ENCODE measurements around the gene DGKD.
A peak's percentile ranks its signal among the peaks of the same experiment; 100 is the strongest.
"Not testable (repeated sequence)": the region's sequence is repeated elsewhere in the genome, so short reads cannot be mapped to it uniquely, and the experiment has no call there.

Gene DGKD

GRCh38 chr2:233395687-233396086, 41.4 kb downstream of the DGKD start:
- H3K36me3 Mint-ChIP-seq (ENCODE audit: low read depth), result peaks cover 89% of the 10 kb centered on the region
- no peak overlapping the region for H3K27ac Mint-ChIP-seq
- H3K27me3 Mint-ChIP-seq, result no peaks in the 10 kb centered on the region
- H3K4me3 Mint-ChIP-seq, result no peak overlapping the region
- H3K4me1 Mint-ChIP-seq (ENCODE audit: low read depth), result peaks cover 8% of the 10 kb centered on the region
- H3K9me3 Mint-ChIP-seq, result no peaks in the 10 kb centered on the region
- intact Hi-C loops (cut with micrococcal nuclease), result no loop called here

GRCh38 chr2:233396726-233397665, 42.7 kb downstream of the DGKD start:
- H3K9me3 Mint-ChIP-seq; H3K4me3 Mint-ChIP-seq; intact Hi-C loops (cut with micrococcal nuclease); H3K27me3 Mint-ChIP-seq; H3K4me1 Mint-ChIP-seq (ENCODE audit: low read depth): not testable (repeated sequence)
- Mint-ChIP-seq H3K27ac (peak overlapping the region; percentile 35), H3K36me3 (ENCODE audit: low read depth) (peaks cover 76% of the 10 kb centered on the region)

DNA sequence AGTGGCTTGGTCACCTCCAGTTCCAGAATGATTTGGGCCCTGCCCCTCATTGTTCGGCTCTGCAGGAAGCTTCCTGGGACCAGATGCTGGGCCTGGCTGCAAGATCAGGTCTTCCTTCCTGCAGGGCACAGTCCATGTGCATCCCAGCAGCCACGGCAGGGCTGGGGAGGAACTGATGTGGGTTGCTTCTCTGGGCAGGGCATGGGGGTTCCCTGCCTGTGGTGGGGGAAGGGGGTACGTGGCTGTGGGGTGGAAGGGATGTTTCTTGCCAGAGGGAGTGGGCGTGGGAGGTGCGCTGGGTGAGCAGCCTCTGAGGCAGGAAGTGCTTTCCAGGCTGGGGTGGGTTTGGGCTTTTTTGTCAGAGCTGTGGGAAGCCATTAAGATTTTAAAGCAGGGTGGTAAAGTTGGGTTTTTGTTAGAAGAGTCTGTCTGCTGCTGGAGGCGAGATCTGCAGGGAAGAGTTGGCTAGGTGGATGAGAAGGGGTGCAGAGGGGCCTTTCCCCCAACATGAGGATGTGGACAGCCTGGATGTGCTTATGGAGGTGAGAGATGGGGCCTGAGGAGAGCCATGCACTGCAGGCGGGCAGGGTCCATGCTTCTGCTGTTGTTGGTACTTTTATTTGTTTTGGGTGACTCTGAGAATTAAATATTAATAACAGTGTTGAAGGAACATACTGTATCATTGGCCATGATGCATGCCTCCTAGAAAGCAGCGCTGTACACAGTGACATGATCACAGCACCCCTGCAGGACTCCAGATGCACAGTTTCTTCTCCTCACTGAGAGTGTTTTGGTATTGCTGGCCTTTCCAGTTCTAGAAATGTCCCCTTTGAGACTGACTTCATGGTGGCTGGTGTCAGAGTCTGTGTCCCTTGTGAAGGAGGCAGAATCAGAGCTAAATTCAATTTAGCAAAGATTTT, 45.3 kb downstream of the DGKD start:
- Mint-ChIP-seq H3K27ac (peak overlapping the region; percentile 9), H3K4me3 (no peak overlapping the region), H3K27me3 (no peaks in the 10 kb centered on the region), H3K9me3 (no peaks in the 10 kb centered on the region), H3K36me3 (ENCODE audit: low read depth) (peaks cover 66% of the 10 kb centered on the region), H3K4me1 (ENCODE audit: low read depth) (peaks cover 14% of the 10 kb centered on the region)
- intact Hi-C loops (cut with micrococcal nuclease), result loop anchor here (5.0 kb wide), 1 partner anchor 43 kb away; no protein-coding TSS in a partner anchor

- H3K27ac Mint-ChIP-seq, result peak overlapping the region; percentile 28
- peaks cover 64% of the 10 kb centered on the region for H3K36me3 Mint-ChIP-seq (ENCODE audit: low read depth)
- no peak overlapping the region for H3K4me3 Mint-ChIP-seq
- intact Hi-C loops (cut with micrococcal nuclease), result loop anchor here (5.0 kb wide), 1 partner anchor 42 kb away; no protein-coding TSS in a partner anchor
- H3K27me3 Mint-ChIP-seq, result no peaks in the 10 kb centered on the region
- H3K4me1 Mint-ChIP-seq (ENCODE audit: low read depth), result peaks cover 17% of the 10 kb centered on the region
- H3K9me3 Mint-ChIP-seq, result no peaks in the 10 kb centered on the region
Observed at GRCh38 chr2:233400341-233400740, 46.0 kb downstream of the DGKD start.

GRCh38 chr2:233400961-233401360, 46.7 kb downstream of the DGKD start:
- intact Hi-C loops (cut with micrococcal nuclease), result loop anchor here (5.0 kb wide), 1 partner anchor 41 kb away; no protein-coding TSS in a partner anchor
- Mint-ChIP-seq H3K4me1 (ENCODE audit: low read depth) (peaks cover 17% of the 10 kb centered on the region), H3K27me3 (no peaks in the 10 kb centered on the region), H3K4me3 (no peak overlapping the region), H3K36me3 (ENCODE audit: low read depth) (peaks cover 60% of the 10 kb centered on the region), H3K27ac (peak overlapping the region; percentile 28), H3K9me3 (no peaks in the 10 kb centered on the region)

DNA sequence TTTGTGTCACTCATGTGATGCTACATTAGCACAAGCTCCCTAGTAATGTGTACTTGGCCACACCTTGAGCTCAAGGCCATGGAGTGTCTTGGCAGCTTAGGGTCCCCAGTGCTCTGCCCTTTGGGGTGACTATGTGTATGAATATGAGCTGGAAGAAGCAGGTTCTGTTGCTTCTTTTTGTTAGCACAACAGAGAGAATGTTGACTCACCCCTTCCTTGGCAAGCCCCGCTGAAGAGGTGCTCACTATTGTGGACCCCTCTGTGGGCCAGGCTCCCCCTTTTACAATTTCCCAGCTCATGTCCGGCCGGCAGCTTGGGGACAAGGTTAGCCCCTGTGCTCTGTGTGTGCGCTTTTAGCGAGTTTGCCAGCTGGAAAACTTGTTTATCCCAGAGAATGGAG, 48.1 kb downstream of the DGKD start:
- peaks cover 54% of the 10 kb centered on the region for H3K36me3 Mint-ChIP-seq (ENCODE audit: low read depth)
- H3K4me3 Mint-ChIP-seq, result no peak overlapping the region
- peaks cover 17% of the 10 kb centered on the region for H3K4me1 Mint-ChIP-seq (ENCODE audit: low read depth)
- no peak overlapping the region for H3K27ac Mint-ChIP-seq
- no peaks in the 10 kb centered on the region for H3K9me3 Mint-ChIP-seq
- intact Hi-C loops (cut with micrococcal nuclease), result loop anchor here (5.0 kb wide), 1 partner anchor 40 kb away; no protein-coding TSS in a partner anchor
- H3K27me3 Mint-ChIP-seq, result no peaks in the 10 kb centered on the region

GRCh38 chr2:233402789-233403188, 48.5 kb downstream of the DGKD start:
- intact Hi-C loops (cut with micrococcal nuclease), result loop anchor here (5.0 kb wide), 1 partner anchor 40 kb away; no protein-coding TSS in a partner anchor
- Mint-ChIP-seq H3K27me3 (no peaks in the 10 kb centered on the region), H3K9me3 (no peaks in the 10 kb centered on the region), H3K4me1 (ENCODE audit: low read depth) (peaks cover 17% of the 10 kb centered on the region), H3K4me3 (no peak overlapping the region), H3K27ac (no peak overlapping the region), H3K36me3 (ENCODE audit: low read depth) (peaks cover 50% of the 10 kb centered on the region)

GRCh38 chr2:233404222-233404621, 49.9 kb downstream of the DGKD start:
- H3K27ac Mint-ChIP-seq, result peak overlapping the region; percentile 11
- H3K36me3 Mint-ChIP-seq (ENCODE audit: low read depth), result peaks cover 44% of the 10 kb centered on the region
- H3K27me3 Mint-ChIP-seq, result no peaks in the 10 kb centered on the region
- intact Hi-C loops (cut with micrococcal nuclease), result loop anchor here (5.0 kb wide), 1 partner anchor 38 kb away; no protein-coding TSS in a partner anchor
- no peak overlapping the region for H3K4me3 Mint-ChIP-seq
- H3K4me1 Mint-ChIP-seq (ENCODE audit: low read depth), result peaks cover 21% of the 10 kb centered on the region
- H3K9me3 Mint-ChIP-seq, result no peaks in the 10 kb centered on the region

DNA sequence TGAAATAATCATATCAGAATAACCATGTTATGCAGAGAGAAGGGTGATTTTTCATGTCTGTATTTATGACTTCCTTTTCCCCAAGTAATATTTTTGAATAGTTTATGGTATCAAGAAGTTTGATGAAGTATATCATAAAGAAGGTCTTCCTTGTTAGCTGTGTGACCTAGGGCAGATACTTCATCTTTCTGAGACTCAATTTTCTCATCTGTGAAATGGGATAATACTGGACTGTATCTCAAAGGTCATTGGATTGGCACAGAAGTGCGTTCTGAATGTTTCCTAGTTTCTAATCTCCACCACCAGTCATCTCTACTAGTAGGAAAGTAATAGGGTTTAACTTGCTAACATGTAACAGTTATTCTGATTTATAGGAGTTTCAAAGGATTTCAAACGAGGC, 52.6 kb downstream of the DGKD start:
- no peaks in the 10 kb centered on the region for H3K27me3 Mint-ChIP-seq
- peaks cover 15% of the 10 kb centered on the region for H3K4me1 Mint-ChIP-seq (ENCODE audit: low read depth)
- H3K4me3 Mint-ChIP-seq, result no peak overlapping the region
- peaks cover 17% of the 10 kb centered on the region for H3K9me3 Mint-ChIP-seq
- intact Hi-C loops (cut with micrococcal nuclease), result no loop called here
- no peak overlapping the region for H3K27ac Mint-ChIP-seq
- peaks cover 51% of the 10 kb centered on the region for H3K36me3 Mint-ChIP-seq (ENCODE audit: low read depth)

GRCh38 chr2:233407771-233408181, 53.5 kb downstream of the DGKD start:
- peaks cover 55% of the 10 kb centered on the region for H3K36me3 Mint-ChIP-seq (ENCODE audit: low read depth)
- H3K27ac Mint-ChIP-seq, result no peak overlapping the region
- peaks cover 25% of the 10 kb centered on the region for H3K9me3 Mint-ChIP-seq
- no peaks in the 10 kb centered on the region for H3K27me3 Mint-ChIP-seq
- peaks cover 15% of the 10 kb centered on the region for H3K4me1 Mint-ChIP-seq (ENCODE audit: low read depth)
- no peak overlapping the region for H3K4me3 Mint-ChIP-seq
- intact Hi-C loops (cut with micrococcal nuclease), result no loop called here

- intact Hi-C loops (cut with micrococcal nuclease), result no loop called here
- no peak overlapping the region for H3K4me3 Mint-ChIP-seq
Observed at GRCh38 chr2:233408366-233409285, 54.3 kb downstream of the DGKD start.

DNA sequence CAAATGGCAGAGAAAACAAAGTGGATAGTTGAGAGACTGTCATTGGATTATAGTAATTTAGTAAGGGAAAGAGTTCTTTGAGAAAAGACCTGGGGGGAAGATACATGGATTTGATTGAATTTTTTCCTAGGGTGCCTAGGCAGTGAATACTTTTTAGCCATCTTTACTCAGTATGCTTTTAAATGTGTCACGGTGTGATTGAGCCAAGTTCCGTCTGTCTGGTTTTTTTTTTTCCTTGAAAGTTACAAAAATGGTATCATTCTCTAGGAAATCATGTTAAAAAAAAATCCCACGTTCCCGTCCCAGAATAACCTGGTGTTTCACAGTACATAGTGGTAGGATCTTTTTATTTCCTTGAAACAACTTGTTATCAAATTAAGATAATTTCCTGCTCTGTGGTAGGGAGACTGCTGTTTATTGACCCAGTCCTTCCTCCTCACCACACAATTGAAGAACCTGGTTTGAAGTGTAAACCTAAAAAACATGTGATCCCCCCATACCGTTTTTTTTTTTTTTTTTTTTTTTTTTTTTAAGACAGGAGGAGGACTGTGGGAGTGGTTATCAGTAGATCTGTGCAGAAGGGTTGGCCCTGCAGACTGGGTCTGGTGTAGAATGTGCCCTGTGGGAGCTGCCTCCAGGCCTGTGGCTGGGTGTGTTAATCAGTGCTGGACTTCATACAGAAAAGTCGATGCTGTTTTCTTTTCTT, 55.1 kb downstream of the DGKD start:
- Mint-ChIP-seq H3K36me3 (ENCODE audit: low read depth) (peaks cover 53% of the 10 kb centered on the region), H3K4me3 (no peak overlapping the region), H3K27me3 (no peaks in the 10 kb centered on the region), H3K27ac (no peak overlapping the region), H3K4me1 (ENCODE audit: low read depth) (peaks cover 21% of the 10 kb centered on the region), H3K9me3 (peaks cover 25% of the 10 kb centered on the region)
- intact Hi-C loops (cut with micrococcal nuclease), result no loop called here

More at GRCh38 chr2:233408366-233409285, 54.3 kb downstream of the DGKD start:
- Mint-ChIP-seq H3K36me3 (ENCODE audit: low read depth) (peaks cover 51% of the 10 kb centered on the region), H3K27ac (no peak overlapping the region), H3K27me3 (no peaks in the 10 kb centered on the region), H3K4me1 (ENCODE audit: low read depth) (peaks cover 24% of the 10 kb centered on the region), H3K9me3 (peaks cover 25% of the 10 kb centered on the region)

Data from dendritic cell treated with granulocyte-macrophage colony-stimulating factor and Interleukin-4, amounts not matched to agents 40 ng/mL and 50 ng/mL, for 4 days (primary cell).